HepG2 (cell line): ENCODE measurements around the gene DYNC1LI1. TPM values are rescaled to one million over a fixed set of nuclear protein-coding genes. Genes with fewer than 3 reads are reported as not detected.

Source experiments
- CERS6 ChIP-seq: sonication (generic); formaldehyde crosslinking; IDR thresholded peaks from 2 replicates; pipeline ENCODE4 v1.5.0; 2020; ENCODE audit warnings: missing genetic modification reagents
- FOXO4 ChIP-seq: sonication (generic); formaldehyde crosslinking; conservative IDR thresholded peaks from 2 replicates; pipeline ENCODE4 v1.8.1; 2023; ENCODE audit warnings: missing genetic modification reagents
- HOXA5 ChIP-seq: sonication (generic); formaldehyde crosslinking; IDR thresholded peaks from 2 replicates; pipeline ENCODE4 v1.4.0; 2020; ENCODE audit warnings: missing genetic modification reagents
- KDM2A ChIP-seq: sonication (generic); formaldehyde crosslinking; IDR thresholded peaks from 2 replicates; pipeline ENCODE4 v1.4.0; 2020; ENCODE audit warnings: low read depth, missing genetic modification reagents, borderline replicate concordance
- MED13 ChIP-seq: sonication (generic); formaldehyde crosslinking; IDR thresholded peaks from 2 replicates; pipeline ENCODE4 v1.5.0; 2020; ENCODE audit warnings: missing genetic modification reagents
- NR2C2 ChIP-seq: sonication (generic); formaldehyde crosslinking; IDR thresholded peaks from 2 replicates; pipeline ENCODE4 v1.4.0; 2020; ENCODE audit warnings: missing genetic modification reagents, mild to moderate bottlenecking, moderate library complexity, borderline replicate concordance
- RELA ChIP-seq: sonication (generic); formaldehyde crosslinking; IDR thresholded peaks from 2 replicates; pipeline ENCODE4 v1.4.0; 2020; ENCODE audit warnings: missing genetic modification reagents
- RFX3 ChIP-seq: IDR thresholded peaks from 2 replicates; pipeline ENCODE4 v1.6.1; 2016; ENCODE audit warnings: missing biosample characterization, missing genetic modification reagents
- SMARCE1 ChIP-seq: fragments of 450-650 bp; IDR thresholded peaks from 2 replicates; pipeline ENCODE4 v1.6.1; 2017; ENCODE audit warnings: borderline replicate concordance
- SNAPC4 ChIP-seq: sonication (generic); formaldehyde crosslinking; IDR thresholded peaks from 2 replicates; pipeline ENCODE4 v1.4.0; 2020; ENCODE audit warnings: mild to moderate bottlenecking, missing genetic modification reagents
- SP1 ChIP-seq, 2 experiments: fragments of 450-650 bp in 1 of 2; sonication (generic) in 1 of 2; formaldehyde crosslinking in 1 of 2; IDR thresholded peaks; 2 replicates each; pipeline versions ENCODE4 v1.4.0 to v1.6.1; 2016 to 2020; ENCODE audit warnings: missing genetic modification reagents in 1 of 2
- TBX2 ChIP-seq: sonication (generic); formaldehyde crosslinking; IDR thresholded peaks from 2 replicates; pipeline ENCODE4 v1.5.0; 2020; ENCODE audit warnings: missing genetic modification reagents, mild to moderate bottlenecking, borderline replicate concordance
- THAP7 ChIP-seq: sonication (generic); formaldehyde crosslinking; IDR thresholded peaks from 2 replicates; pipeline ENCODE4 v1.8.1; 2023; ENCODE audit warnings: mild to moderate bottlenecking, missing genetic modification reagents
- ZNF207 ChIP-seq: fragments of 450-650 bp; IDR thresholded peaks from 2 replicates; pipeline ENCODE4 v1.6.1; 2016; ENCODE audit warnings: antibody characterized with exemption, borderline replicate concordance
- ZNF354B ChIP-seq: sonication (generic); formaldehyde crosslinking; IDR thresholded peaks from 2 replicates; pipeline ENCODE4 v1.8.0; 2022; ENCODE audit warnings: mild to moderate bottlenecking, missing genetic modification reagents
- ZNF451 ChIP-seq: sonication (generic); formaldehyde crosslinking; IDR thresholded peaks from 2 replicates; pipeline ENCODE4 v1.5.0; 2020; ENCODE audit warnings: mild to moderate bottlenecking, missing genetic modification reagents
- ZNF546 ChIP-seq: sonication (generic); formaldehyde crosslinking; conservative IDR thresholded peaks from 2 replicates; pipeline ENCODE4 v1.8.1; 2023; ENCODE audit warnings: mild to moderate bottlenecking, missing genetic modification reagents
- ZNF549 ChIP-seq: sonication (generic); formaldehyde crosslinking; IDR thresholded peaks from 2 replicates; pipeline ENCODE4 v1.5.0; 2020; ENCODE audit warnings: missing genetic modification reagents
- ZNF562 ChIP-seq: sonication (generic); formaldehyde crosslinking; IDR thresholded peaks from 2 replicates; pipeline ENCODE4 v1.8.0; 2022; ENCODE audit warnings: missing genetic modification reagents, borderline replicate concordance
- ZNF766 ChIP-seq: sonication (generic); formaldehyde crosslinking; IDR thresholded peaks from 2 replicates; pipeline ENCODE4 v1.5.0; 2020; ENCODE audit warnings: missing genetic modification reagents, borderline replicate concordance
- polyA plus RNA-seq, 8 experiments: library from polyadenylated mRNA; depleted of rRNA in 3 of 8; stranded (reverse) in 7 of 8; unstranded in 1 of 8; fragments of >200 nt; fragmentation: Illumina TruSeq in 4 of 8; extraction: Trizol in 4 of 8; gene quantifications; 2 replicates each; pipeline versions ENCODE4 v1.2.1 to v1.2.3, GENCODE V29; 2011 to 2016; ENCODE audit warnings: low read depth in 4 of 8, missing spikeins in 1 of 8, mixed read lengths in 1 of 8; ENCODE audit not compliant: insufficient read depth in 1 of 8
- total RNA-seq, 5 experiments: library from RNA; depleted of rRNA; stranded (reverse); fragments of >200 nt; fragmentation: Illumina TruSeq; extraction: Trizol; gene quantifications; 2 replicates each; pipeline ENCODE4 v1.2.3, GENCODE V29; 2016; ENCODE audit warnings: low read depth in 1 of 5

DYNC1LI1 gene
- total and polyA plus RNA-seq, 2 of the 13 experiments (the other 11 are each of a cell fraction or from before 2014, with no cell fraction given): 13.4 to 37.1 TPM

- TF ChIP-seq RELA: no peak
- TF ChIP-seq SP1 (IDR thresholded peaks at IDR 0.05): no peak
- peak; percentile 52 for TF ChIP-seq SP1 (CRISPR knock-in tag; IDR thresholded peaks at IDR 0.05)
- no peak for TF ChIP-seq ZNF549 (CRISPR knock-in tag)
- TF ChIP-seq ZNF766 (CRISPR knock-in tag): peak; percentile 16; the same call in 1 of the 2 replicates
- no peak for TF ChIP-seq HOXA5 (CRISPR knock-in tag)
- peak; percentile 13 for TF ChIP-seq TBX2 (CRISPR knock-in tag)
- TF ChIP-seq ZNF562 (CRISPR knock-in tag): no peak
- TF ChIP-seq ZNF207: no peak
- TF ChIP-seq RFX3 (CRISPR knock-in tag): no peak
- TF ChIP-seq CERS6 (CRISPR knock-in tag): no peak
- TF ChIP-seq MED13 (CRISPR knock-in tag): 0 out of 2 replicates have a peak, but pooled peaks have one; percentile 55
- 0 out of 2 replicates have a peak, but pooled peaks have one; percentile 55 for TF ChIP-seq ZNF354B
- peak; percentile 16; the same call in 1 of the 2 replicates for TF ChIP-seq KDM2A (CRISPR knock-in tag)
- TF ChIP-seq ZNF546 (CRISPR knock-in tag): 0 out of 2 replicates have a peak, but pooled peaks have one; percentile 63
- 0 out of 2 replicates have a peak, but pooled peaks have one; percentile 33 for TF ChIP-seq NR2C2
- TF ChIP-seq SNAPC4 (CRISPR knock-in tag): no peak
- no peak for TF ChIP-seq SMARCE1
- peak; percentile 70; the same call in 1 of the 2 replicates for TF ChIP-seq ZNF451 (CRISPR knock-in tag)
- no peak for TF ChIP-seq THAP7 (CRISPR knock-in tag)
- TF ChIP-seq FOXO4: no peak
Measured at GRCh38 chr3:32570421-32571191, at the start of gene DYNC1LI1 (continued).
